ENCODE data around the gene KL. TPM values are rescaled to one million over a fixed set of nuclear protein-coding genes. Genes with fewer than 3 reads are reported as not detected.

Gene KL
- total and polyA plus RNA-seq, 10 of the 15 experiments (the other 5 are each of a cell fraction or from before 2014, with no cell fraction given), result 0.08 to 2.1 (median 1.4) TPM

DNA sequence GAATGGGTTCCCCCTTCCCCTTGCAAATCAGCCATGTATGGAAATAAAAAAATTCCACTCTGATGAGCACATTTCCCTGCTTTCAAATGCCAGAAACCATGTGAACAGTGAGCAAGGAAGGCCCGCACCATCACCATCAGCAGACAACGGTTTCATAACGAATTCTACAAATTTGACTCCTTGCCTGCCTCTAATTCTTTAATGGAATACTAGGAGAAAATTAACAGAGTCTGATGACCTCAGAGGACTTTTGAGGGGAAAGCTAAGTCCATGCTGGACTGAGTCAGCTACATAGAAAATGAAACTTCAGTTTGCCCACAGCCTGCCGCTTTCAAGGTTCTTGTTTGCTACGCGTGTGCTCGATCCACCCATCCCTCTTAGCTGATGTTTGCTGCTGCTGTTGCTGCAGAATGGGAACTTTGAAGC is 46.7 kb upstream of the KL start (continued):
- TF ChIP-seq MYB (IDR thresholded peaks at IDR 0.05; ENCODE audit: borderline replicate concordance, low read depth, low read length), result 0 out of 2 replicates have a peak, but pooled peaks have one; percentile 23
- TF ChIP-seq FOXM1 (IDR thresholded peaks at IDR 0.05; ENCODE audit: low read depth, low read length), result peak; percentile 54; the same call in 1 of the 2 replicates

DNA sequence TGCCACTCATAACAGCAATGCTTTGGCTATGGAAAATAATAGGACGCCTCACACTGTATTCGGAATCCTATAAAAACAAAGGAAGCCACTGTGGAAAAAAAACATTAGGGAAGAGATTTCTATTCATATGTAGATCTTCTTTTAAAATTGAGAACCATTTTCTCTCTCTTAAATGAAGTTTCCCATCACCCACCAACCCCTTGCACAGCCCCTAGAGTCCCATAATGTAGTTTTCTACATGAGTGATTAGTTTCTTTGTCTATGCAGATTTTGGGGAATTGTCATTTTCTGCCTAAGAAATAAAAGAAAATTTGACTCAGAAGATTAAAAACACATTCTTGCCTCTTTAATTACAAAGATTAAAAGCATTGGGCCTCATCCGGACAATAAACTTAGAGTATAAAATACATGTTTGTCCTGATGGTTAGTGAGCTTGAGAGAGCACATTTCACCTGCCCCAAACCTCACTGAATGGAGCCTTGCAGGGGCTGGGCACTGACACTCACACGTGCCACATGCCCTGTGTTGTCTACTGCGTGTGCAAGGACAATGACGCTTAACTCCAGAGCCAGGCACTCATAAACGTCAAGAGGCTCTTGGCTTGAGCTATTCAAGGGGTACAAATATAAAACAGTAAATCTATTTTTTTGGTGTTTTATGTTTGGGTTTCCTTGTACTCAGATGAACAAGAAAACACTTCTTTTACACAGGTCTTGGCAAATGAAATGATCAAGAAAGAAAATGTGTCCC is 40.0 kb upstream of the KL start:
- RAD21 ChIA-PET (ENCODE audit: unreplicated experiment), result interaction anchor here (0.8 kb wide), 1 partner anchor 57 kb away, joined by 3 read pairs; no protein-coding TSS in a partner anchor

More for the DNA sequence above, 40.0 kb upstream of the KL start:
- Histone ChIP-seq H3K9me3 (replicated peaks; ENCODE audit: control insufficient read depth, insufficient read depth, low read length) (no peaks in the 10 kb centered on the region), H3K27ac (ENCODE audit: control insufficient read depth, insufficient read depth) (no peak overlapping the region), H3K79me2 (ENCODE audit: control insufficient read depth, insufficient read depth, low read length) (no peaks in the 10 kb centered on the region), H3K4me1 (ENCODE audit: control insufficient read depth, insufficient read depth, low read length) (no peaks in the 10 kb centered on the region), H3K36me3 (ENCODE audit: control insufficient read depth in 2 of 2, insufficient read depth in 2 of 2, low read length in 1 of 2) (no peaks in the 10 kb centered on the region; a peak in 1 of 4 replicates), H3K4me3 (no peak overlapping the region), H3K4me2 (ENCODE audit: control insufficient read depth, insufficient read depth) (no peak overlapping the region), H3K9ac (ENCODE audit: control insufficient read depth, insufficient read depth, low read length) (no peak overlapping the region), H2AFZ (ENCODE audit: control insufficient read depth, low read depth, low read length) (no peak overlapping the region), H3K27me3 (replicated peaks in 1 of 2; ENCODE audit: control insufficient read depth in 2 of 2, insufficient read depth in 2 of 2, low read length in 1 of 2) (no peaks in the 10 kb centered on the region), H4K20me1 (ENCODE audit: control insufficient read depth, insufficient read depth) (no peaks in the 10 kb centered on the region)
- FAIRE-seq (no peak), ATAC-seq (no peak), DNase-seq (ENCODE audit: low read depth, low spot score) (no peak)
- no peak for TF ChIP-seq TCF7 (IDR thresholded peaks at IDR 0.05; ENCODE audit: borderline replicate concordance)
- TF ChIP-seq ZNF217 (IDR thresholded peaks at IDR 0.05), result no peak
- TF ChIP-seq ATF7 (IDR thresholded peaks at IDR 0.05; ENCODE audit: low read depth), result no peak
- TF ChIP-seq ESRRA (IDR thresholded peaks at IDR 0.05; ENCODE audit: low read length), result no peak
- no peak for TF ChIP-seq TBL1XR1 (IDR thresholded peaks at IDR 0.05; ENCODE audit: low read depth, low read length)
- TF ChIP-seq, protein P1, sequence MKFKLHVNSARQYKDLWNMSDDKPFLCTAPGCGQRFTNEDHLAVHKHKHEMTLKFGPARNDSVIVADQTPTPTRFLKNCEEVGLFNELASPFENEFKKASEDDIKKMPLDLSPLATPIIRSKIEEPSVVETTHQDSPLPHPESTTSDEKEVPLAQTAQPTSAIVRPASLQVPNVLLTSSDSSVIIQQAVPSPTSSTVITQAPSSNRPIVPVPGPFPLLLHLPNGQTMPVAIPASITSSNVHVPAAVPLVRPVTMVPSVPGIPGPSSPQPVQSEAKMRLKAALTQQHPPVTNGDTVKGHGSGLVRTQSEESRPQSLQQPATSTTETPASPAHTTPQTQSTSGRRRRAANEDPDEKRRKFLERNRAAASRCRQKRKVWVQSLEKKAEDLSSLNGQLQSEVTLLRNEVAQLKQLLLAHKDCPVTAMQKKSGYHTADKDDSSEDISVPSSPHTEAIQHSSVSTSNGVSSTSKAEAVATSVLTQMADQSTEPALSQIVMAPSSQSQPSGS (IDR thresholded peaks at IDR 0.05; ENCODE audit: low read length), result no peak
- no peak for TF ChIP-seq IKZF2 (IDR thresholded peaks at IDR 0.05)
- TF ChIP-seq, protein P2, sequence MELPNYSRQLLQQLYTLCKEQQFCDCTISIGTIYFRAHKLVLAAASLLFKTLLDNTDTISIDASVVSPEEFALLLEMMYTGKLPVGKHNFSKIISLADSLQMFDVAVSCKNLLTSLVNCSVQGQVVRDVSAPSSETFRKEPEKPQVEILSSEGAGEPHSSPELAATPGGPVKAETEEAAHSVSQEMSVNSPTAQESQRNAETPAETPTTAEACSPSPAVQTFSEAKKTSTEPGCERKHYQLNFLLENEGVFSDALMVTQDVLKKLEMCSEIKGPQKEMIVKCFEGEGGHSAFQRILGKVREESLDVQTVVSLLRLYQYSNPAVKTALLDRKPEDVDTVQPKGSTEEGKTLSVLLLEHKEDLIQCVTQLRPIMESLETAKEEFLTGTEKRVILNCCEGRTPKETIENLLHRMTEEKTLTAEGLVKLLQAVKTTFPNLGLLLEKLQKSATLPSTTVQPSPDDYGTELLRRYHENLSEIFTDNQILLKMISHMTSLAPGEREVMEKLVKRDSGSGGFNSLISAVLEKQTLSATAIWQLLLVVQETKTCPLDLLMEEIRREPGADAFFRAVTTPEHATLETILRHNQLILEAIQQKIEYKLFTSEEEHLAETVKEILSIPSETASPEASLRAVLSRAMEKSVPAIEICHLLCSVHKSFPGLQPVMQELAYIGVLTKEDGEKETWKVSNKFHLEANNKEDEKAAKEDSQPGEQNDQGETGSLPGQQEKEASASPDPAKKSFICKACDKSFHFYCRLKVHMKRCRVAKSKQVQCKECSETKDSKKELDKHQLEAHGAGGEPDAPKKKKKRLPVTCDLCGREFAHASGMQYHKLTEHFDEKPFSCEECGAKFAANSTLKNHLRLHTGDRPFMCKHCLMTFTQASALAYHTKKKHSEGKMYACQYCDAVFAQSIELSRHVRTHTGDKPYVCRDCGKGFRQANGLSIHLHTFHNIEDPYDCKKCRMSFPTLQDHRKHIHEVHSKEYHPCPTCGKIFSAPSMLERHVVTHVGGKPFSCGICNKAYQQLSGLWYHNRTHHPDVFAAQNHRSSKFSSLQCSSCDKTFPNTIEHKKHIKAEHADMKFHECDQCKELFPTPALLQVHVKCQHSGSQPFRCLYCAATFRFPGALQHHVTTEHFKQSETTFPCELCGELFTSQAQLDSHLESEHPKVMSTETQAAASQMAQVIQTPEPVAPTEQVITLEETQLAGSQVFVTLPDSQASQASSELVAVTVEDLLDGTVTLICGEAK (IDR thresholded peaks at IDR 0.05; ENCODE audit: borderline replicate concordance), result no peak
- TF ChIP-seq POLR2AphosphoS2 (IDR thresholded peaks at IDR 0.05; ENCODE audit: low read depth, low read length), result no peak
- TF ChIP-seq, protein P3, sequence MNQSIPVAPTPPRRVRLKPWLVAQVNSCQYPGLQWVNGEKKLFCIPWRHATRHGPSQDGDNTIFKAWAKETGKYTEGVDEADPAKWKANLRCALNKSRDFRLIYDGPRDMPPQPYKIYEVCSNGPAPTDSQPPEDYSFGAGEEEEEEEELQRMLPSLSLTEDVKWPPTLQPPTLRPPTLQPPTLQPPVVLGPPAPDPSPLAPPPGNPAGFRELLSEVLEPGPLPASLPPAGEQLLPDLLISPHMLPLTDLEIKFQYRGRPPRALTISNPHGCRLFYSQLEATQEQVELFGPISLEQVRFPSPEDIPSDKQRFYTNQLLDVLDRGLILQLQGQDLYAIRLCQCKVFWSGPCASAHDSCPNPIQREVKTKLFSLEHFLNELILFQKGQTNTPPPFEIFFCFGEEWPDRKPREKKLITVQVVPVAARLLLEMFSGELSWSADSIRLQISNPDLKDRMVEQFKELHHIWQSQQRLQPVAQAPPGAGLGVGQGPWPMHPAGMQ (IDR thresholded peaks at IDR 0.05; ENCODE audit: borderline replicate concordance), result no peak
- no peak for TF ChIP-seq EP300 (IDR thresholded peaks at IDR 0.05; ENCODE audit: borderline replicate concordance in 1 of 2, control insufficient read depth in 1 of 2, low read depth in 2 of 2, low read length in 2 of 2)
- TF ChIP-seq PAX5 (IDR thresholded peaks at IDR 0.05; ENCODE audit: borderline replicate concordance, low read depth, low read length), result no peak
- in situ Hi-C loops (cut with MboI), result no loop called here
- POLR2A ChIA-PET, result no interaction called here
- SMC1A ChIA-PET (ENCODE audit: uncharacterized antibody, unreplicated experiment), result interaction anchor here (0.8 to 1.3 kb wide), 3 partner anchors 25 to 252 kb away, joined by 3 to 4 read pairs (median 3); no protein-coding TSS in a partner anchor
- WGBS (ENCODE audit: insufficient coverage, insufficient replicate concordance, low lambda C conversion rate, missing lambda C conversion rate), result 79% methylated on average over 7 of the region's 7 CpGs
- no TSS peak for BruUV-seq (replicated peaks)
- intact Hi-C loops (cut with micrococcal nuclease; ENCODE audit: unreplicated experiment), result no loop called here
- CTCF ChIA-PET, result interaction anchor here (0.8 kb wide), 1 partner anchor 598 kb away, joined by 4 read pairs; no protein-coding TSS in a partner anchor

Measured in GM12878 (cell line).